Prostate gland (tissue), 2 donors: ENCODE data around the gene STX12.

Experiments
- POLR2A ChIP-seq: fragments of 450-650 bp; IDR thresholded peaks from one replicate; pipeline ENCODE4 v1.6.1; 2016; ENCODE audit warnings: antibody characterized with exemption, mild to moderate bottlenecking
- POLR2AphosphoS5 ChIP-seq: sonication (generic); formaldehyde crosslinking; IDR thresholded peaks from one replicate; pipeline ENCODE4 v1.6.1; 2017; ENCODE audit warnings: antibody characterized with exemption
- TF ChIP-seq, protein P1 (sequence below), 4 experiments: fragments of 200-600 bp in 2 of 4; fragments of 450-650 bp in 2 of 4; sonication (generic) in 2 of 4; IDR thresholded peaks; 1 replicate in 3 of 4; 2 replicates in 1 of 4; pipeline ENCODE4 v1.5.1; 2016 to 2019; ENCODE audit warnings: antibody characterized with exemption in 4 of 4, mild to moderate bottlenecking in 2 of 4, moderate library complexity in 2 of 4

DNA sequence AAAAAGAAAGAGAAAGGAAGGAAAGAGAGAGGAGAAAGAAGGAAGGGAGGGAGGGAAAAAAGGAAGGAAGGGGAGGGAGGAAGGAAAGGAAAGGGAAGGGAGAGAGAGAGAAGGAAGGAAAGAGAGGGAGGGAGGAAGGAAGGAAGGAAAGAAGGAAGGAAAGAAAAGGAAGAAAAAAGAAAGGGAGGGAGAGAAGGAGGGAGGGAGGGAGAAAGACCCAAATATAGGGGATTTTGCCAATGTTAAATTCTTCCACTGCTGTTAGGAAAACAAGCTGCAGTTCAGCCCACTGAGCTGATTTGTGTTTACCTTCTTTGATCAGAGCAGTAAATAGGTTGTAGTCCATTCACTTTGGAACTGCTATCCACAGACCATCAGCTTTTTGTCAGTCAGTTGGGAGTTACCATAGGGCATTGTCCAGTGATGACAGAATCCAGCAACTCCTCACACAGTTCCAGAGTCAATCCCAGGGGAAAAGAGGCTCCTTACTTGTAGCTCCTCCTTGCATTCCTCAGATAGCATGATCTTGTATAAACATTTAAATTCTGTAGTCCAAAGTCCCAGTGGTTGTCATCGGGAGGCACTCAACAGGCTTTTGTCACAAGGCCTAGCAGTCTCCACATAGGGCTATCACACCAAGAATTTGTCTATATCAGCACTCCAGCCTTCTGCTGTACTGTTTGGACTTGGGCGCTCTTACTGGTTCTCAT, 44.1 kb downstream of the STX12 start:
- TF ChIP-seq, protein P1, sequence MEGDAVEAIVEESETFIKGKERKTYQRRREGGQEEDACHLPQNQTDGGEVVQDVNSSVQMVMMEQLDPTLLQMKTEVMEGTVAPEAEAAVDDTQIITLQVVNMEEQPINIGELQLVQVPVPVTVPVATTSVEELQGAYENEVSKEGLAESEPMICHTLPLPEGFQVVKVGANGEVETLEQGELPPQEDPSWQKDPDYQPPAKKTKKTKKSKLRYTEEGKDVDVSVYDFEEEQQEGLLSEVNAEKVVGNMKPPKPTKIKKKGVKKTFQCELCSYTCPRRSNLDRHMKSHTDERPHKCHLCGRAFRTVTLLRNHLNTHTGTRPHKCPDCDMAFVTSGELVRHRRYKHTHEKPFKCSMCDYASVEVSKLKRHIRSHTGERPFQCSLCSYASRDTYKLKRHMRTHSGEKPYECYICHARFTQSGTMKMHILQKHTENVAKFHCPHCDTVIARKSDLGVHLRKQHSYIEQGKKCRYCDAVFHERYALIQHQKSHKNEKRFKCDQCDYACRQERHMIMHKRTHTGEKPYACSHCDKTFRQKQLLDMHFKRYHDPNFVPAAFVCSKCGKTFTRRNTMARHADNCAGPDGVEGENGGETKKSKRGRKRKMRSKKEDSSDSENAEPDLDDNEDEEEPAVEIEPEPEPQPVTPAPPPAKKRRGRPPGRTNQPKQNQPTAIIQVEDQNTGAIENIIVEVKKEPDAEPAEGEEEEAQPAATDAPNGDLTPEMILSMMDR (IDR thresholded peaks at IDR 0.05) = no peak
- no peak for TF ChIP-seq POLR2AphosphoS5
- TF ChIP-seq POLR2A = no peak
